ENCODE results near the gene TPK1.

TPK1 gene

DNA sequence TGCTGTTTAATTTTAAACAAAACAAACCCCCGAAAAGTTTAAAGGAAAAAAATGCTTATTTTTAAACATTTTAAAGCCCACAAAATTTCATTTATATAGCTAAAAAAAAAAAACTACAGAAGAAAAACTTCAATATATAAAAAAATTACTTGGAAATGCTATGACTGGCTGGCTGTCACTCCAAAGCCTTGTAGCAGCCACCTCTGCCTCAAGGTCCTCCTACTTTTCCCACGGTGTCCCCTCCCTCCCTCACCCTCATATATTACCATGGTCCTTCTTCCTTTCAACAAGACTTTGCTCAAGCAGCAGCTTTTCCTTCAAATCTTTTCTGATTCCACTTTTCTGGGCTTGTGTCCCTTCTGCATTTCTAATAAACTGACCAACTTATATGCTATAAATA is 122.0 kb downstream of the TPK1 start:
- no peak for DNase-seq

DNA sequence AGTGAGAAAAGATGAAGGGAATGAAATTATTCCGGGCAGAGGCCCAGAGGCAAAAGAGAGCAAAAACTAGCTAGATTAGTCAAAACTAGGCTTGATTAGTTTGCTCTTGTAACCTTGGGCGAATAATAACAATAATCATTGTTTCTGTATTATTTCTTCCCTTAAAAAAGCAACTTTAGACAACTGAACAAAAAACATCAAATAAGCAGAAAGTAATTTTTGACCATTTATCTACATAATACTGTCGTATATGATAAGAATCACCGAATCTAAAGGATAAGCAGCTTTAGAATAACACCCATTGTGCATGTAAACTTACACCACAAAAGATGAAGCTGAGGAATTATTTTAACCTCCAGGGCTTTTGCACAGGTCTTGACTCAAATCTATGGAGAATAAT is 125.1 kb downstream of the TPK1 start:
- DNase-seq = no peak

DNA sequence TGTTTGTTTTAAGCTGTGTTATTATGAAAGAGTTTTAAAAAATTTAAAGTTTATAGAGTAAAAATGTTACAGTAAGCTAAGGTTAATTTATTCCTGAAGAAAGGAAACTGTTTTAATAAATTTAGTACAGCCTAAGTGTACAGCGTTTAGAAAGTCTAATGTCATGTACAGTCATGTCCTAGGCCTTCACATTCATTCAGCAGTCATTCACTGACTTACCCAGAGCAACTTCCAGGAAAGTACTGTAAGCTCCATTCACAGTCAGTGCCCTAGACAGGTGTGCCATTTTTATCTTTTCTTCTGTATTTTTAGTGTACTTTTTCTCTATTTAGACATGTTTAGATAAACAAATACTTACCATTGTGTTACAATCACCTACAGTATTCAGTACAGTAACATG is 126.8 kb downstream of the TPK1 start:
- DNase-seq = no peak

DNA sequence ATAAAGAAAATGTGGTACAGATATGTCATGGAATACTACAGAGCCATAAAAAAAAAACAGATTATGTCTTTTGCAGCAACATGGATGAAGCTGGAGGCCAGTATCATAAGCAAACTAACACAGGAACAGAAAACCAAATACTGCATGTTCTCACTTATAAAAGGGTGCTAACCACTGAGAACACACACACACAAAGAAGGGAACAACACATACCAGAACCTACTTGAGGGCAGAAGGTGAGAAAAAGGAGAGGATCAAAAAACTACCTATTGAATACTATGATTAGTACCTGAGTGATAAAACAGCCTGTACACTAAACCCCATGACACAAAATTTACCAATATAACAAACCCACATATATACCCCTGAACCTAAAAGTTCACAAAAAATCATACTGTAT is 144.6 kb downstream of the TPK1 start:
- DNase-seq = no peak

DNA sequence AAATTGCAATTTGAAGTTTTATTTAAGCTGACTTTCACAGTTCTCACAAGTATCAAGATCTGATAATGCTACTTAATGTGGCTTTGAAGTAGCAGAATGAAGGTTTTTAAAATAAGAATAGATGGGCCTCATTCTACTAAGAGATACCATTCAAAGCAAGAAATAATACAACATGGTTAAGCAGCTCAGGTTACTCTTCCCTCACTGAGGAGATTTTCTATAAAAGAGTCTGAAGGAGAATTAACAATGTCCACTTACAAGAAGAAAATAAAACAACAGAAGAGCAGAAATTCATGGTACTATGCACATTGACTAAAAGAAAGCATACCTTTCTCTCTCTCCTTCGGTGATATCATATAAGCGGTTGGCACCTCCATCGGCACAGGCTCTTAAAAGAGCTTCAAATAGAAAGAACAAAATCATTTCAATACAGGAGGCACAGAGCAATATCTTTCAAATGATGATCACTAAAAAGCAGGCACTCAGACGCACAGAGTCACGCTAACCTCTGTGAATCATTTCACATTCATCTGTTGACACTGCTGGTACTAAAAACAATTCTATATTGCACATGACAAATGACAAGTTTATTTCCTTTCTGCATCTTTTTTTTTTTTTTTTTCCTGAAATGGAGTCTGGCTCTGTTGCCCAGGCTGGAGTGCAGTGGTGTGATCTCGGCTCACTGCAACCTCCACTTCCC is 153.1 kb downstream of the TPK1 start:
- no peak for DNase-seq

DNA sequence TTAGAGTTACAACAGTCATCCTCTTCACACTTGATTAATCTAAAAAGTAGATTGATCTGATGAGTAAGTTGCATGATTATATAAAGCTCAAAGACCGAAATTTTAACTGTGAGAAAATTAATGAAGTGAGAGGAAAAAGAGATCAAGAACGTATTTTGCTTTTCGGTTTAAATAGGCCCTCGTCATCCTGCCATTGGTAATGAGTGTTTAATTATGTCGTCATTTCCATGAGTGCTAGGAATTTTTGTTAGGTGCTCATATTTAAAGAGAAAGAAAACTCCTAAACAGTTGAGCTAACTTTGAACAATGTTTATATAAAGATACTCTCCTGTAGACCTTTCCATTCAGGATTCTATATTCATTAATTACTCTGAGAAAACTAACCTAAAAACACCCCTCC is 159.4 kb downstream of the TPK1 start:
- no peak for DNase-seq

DNA sequence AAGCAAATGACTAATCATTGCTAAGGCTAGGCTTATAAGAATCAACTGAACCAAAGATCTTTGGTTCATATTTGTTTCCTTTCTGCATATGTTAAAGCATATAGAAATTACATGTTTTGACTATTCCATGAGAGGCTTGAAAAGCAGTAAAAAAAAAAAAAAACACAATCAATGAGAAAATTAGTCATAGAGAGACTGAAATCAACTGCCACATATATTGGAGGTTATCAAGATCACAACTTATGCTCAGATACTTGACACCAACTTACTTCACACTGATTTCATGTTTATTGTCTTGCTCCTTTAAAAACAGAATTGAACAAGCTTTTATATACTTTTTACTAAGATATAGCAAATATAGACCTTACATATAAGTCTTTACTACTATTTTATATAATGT is 161.3 kb downstream of the TPK1 start:
- no peak for DNase-seq

DNA sequence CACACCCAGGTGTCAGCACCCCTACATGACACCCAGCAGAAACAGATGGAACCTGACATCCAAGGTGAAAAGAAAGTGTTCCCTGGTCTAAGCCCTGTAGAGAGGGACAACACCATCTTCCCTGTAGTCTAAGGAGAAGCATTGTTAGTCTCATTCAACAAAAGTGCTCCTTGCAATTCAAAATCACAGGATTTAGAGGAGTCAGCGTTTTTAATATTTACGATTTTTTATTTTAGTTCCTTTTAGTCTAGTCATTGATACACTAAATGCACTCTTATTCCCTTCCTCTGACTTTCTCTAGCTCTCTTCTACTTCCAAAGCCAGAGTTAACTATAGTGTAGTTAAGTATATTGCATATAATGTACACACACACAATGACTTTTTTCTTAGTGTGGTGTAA is 163.0 kb downstream of the TPK1 start:
- no peak for DNase-seq

DNA sequence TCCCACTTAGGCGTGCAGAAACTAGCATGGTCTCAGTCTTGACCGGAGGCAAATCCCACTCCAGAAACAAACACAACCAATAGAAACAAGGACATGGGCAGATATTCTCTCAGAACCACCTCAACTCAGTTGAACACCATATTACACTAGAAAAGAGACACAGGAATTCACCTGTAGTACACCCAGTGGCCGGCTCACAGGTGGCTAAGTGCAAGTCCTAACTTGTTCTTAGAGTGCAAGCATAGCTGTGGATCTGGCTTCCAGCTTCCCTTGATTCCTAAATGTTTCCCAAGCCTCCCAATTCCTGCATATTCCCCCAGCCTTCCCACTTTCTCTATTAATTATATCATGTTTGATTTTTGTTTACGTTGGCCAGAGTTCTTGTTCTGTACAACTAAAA is 164.4 kb downstream of the TPK1 start:
- DNase-seq = no peak

DNA sequence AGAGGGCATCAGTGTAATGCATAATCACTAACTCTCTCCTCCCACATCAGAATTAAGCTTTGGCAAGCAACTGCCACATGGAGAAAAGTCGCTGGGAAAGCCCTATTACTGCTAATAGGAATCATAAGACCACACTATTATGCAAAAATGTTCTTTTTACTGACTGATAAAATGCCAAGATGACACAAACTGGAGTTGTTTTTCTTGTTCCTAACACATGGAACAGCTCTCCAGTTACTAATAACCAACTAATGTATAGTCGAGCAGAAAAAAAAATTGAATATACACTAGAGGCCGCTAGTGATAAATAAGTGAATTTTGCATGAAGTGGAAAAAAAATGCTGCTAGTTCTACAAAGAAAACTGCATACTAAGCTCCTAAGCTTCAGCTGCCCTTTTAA is 165.6 kb downstream of the TPK1 start:
- no peak for DNase-seq

DNA sequence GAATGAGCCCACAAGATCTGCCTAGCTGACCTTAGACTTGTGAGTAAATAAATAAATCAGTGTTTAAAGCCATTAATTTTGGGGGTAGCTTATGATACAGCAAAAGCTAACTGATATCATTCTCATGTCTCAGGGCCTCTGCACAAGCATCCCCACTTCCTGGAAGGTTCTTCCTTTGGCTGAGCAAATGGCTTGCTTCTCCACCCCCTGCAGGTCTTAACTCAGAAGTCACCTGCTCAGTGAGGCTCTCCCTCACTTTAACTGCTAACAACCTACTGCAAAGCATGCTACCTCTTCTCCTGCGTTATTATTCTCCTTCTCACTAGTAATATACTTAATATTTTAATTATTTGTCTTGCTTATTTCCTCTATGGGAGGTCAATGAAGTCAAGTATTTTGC is 167.3 kb downstream of the TPK1 start:
- DNase-seq = no peak

DNA sequence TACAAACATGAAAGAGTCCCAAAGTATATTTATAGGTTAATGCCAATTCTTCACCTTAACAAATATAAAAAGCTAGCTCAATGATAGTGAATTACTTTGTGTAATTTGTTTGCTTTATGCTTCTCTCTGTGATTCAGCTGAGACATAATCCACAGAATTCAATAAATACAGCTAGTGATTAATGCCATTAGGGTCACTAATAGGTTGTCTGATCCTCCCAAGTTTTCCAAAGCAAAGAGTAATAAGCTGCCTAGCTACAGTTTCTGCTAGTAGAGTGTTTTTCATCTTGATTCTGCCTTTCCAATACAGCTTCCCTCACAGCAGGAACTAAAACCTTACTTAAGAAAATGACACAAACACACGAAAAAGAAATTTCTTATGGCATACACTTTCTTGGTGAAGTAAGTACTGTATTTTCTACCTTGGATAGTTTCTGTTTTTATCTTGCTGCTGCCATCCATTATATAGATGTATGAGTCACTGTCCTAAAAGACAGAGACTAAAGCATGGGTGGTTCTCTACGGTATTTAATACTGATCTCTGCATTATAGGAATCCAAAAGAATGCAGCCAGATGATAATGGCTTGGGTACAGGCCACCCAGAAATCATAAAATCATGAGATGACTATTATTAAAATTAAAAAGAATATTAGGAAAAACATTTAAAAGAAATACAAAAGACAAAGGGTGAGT is 170.0 kb downstream of the TPK1 start:
- no peak for DNase-seq

DNA sequence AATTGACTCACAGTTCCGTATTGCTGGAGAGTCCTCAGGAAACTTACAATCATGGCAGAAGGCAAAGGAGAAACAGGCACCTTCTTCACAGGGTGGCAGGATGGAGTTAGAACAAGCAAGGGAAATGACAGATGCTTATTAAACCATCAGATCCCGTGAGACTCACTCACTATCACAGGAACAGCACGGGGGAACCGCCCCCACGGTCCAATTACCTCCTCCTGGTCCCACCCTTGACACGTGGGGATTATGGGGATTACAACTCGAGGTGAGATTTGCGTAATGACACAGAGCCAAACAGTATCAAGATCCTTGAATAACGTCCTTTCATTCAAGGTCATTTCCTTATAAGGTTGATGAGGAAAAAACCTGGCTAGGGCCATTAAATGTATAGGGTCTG is 176.6 kb downstream of the TPK1 start:
- no peak for DNase-seq

DNA sequence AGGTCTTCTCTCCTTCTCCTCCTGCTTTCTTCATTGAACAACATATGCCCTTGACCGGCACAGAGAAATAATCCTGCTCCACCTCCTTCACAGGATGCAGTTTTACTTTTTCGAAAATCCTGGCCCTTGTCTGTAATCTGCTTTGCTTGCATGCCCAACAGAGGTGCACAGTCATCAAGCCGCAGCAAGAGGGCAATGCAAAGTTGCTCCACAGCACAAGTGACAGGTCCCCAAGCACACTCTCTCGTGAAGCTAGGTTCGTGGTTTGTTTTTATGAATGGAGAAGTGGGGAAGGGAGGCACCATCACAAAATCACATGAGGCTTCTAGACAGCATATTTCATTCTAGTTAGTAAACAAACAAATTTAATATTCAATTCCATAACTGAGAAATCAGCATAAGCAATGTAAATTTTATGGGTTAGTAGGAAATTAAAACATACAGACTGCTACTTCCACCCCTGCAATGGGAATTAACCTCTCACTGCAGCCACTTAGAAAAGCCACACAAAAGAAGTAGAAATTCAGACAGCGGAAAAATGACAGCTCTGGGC is 178.8 kb downstream of the TPK1 start:
- no peak for DNase-seq

DNA sequence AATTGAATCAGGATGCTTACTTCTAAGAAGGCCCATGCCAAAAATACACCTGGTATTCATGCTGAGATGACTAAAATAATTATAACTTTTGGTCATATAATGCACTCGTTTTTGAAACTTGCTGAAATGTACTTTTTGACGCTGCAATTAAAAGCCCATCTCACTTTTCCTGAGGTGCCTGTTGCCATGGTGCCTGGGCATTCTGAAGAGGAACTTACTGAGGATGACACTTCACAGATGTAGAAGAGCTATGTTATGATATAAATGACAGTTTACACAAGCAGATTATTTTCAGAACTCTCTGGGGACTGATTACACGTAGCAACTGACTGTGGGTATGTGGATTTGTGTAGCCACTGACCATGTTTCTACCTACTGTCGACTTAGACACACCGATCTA is 182.4 kb downstream of the TPK1 start:
- DNase-seq = no peak

DNA sequence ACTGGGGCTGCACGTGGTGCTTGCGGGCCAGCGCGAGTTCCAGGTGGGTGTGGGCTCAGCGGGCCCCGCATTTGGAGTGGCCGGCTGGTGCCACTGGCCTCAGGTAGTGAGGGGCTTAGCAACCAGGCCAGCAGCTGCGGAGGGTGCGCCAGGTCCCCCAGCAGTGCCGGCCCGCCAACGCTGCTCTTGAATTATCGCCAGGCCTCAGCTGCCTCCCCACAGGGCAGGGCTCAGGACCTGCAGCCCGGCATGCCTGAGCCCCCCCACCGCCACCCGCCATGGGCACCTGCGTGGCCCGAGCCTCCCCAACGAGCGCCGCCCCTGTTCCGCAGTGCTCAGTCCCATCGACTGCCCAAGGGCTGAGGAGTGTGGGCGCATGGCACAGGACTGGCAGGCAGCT is 185.4 kb downstream of the TPK1 start:
- DNase-seq = no peak

DNA sequence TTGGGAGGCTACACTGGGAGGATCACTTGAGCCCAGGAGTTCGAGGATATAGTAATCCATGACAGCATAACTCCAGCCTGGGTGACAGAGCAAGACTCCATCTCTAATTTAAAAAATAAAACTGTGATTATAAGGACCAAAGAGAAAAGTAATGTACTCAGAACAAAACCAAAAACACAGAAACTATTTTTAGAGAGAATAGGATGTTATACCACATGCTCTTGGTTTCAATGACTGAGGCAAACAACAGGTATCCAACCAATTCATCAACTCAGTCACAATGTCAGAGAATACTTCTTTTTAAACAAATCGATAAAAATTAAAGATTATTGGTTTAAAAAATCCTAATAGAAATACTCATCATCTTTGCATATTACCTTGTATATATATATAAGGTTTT is 186.7 kb downstream of the TPK1 start:
- no peak for DNase-seq

DNA sequence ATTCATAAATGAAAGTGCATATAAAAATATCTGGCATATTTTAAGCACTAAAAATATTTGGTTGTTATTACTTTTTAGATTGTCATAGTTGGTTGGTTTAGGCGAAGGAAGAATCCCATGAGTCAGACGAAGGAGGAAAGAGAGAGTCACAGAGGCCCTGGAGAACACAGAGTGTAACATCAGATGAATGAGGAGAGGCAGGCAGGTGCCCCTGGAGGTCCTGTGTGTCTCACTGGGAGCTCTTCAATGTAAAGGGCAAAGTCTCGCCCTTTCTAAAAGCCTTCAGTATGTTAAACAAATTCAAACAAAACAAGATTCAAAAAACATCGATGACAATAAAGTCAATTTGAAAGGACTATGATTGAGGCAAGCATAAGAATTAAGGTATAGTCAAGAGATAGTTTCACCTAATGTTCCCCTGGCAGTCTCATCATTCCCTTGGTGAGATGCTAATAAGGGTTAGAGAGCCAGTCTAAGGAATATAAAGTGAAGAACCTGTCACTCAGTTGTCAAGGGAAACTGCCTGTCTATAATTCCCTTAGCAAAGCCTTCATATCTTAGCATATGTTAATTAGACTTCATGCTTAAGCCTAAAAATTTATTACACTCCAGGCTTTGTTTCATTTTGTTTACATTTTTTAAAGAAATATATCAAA is 194.3 kb downstream of the TPK1 start:
- DNase-seq = no peak

DNA sequence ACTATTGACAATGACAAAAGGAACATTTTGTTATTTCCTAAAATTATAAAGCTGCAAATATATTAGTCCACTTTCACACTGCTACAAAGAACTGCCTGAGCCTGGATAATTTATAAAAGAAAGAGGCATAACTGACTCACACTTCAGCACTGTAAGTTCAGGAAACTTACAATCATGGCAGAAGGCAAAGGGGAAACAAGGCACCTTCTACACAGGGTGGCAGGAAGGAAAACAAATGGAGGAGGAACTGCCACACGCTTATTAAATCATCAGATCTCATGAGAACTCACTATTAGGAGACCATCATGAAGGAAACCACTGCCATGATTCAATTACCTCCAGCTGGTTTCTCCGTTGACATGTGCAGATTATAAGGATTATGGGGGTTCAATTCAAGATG is 203.1 kb downstream of the TPK1 start:
- no peak for DNase-seq

DNA sequence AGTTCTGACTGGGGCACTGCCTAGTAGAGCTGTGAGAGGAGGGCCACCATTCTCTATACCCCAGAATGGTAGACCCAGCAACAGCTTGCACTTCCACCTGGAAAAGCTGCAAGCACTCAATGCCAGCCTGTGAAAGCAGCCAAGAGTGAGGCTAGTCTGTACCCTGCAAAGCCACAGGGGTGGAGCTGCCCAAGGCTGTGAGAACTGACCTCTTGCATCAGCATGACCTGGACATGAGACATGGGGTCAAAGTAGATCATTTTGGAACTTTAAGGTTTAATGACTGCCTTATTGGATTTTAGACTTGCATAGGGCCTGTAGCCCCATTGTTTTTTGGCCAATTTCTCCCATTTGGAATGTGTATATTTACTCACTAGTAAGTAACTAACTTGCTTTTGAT is 206.3 kb downstream of the TPK1 start:
- DNase-seq = no peak

DNA sequence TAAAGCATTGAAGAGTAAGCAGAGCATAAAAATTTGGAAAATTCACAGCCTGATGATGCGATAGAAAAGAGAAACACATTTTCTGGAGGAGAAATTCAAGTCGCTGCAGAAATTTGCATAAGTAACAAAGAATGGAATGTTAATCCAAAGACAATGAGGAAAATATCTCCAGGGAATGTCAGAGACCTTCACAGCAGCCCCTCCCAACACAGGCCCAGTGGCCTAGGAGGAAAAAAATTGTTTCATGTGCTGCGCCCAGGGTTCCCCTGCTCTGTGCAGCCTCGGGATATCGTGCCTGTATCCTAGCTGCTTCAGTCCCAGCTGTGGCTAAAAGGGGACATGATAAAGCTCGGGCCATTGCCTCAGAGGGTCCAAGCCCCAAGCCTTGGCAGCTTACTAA is 206.8 kb downstream of the TPK1 start:
- no peak for DNase-seq

DNA sequence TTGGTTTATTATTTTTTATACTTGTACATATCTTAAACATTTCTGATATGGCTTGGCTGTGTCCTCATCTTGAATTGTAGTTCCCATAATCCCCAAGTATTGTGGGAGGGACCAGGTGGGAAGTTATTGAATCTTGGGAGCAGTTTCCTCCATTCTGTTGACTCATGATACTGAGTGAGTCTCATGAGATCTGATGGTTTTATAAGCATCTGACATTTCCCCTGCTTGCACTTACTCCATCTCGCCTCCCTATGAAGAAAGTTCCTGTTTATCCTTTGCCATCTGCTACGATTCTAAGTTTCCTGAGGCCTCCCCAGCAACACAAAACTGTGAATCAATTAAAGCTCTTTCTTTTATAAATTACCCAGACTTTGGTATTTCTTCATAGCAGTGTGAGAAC is 207.7 kb downstream of the TPK1 start:
- no peak for DNase-seq

DNA sequence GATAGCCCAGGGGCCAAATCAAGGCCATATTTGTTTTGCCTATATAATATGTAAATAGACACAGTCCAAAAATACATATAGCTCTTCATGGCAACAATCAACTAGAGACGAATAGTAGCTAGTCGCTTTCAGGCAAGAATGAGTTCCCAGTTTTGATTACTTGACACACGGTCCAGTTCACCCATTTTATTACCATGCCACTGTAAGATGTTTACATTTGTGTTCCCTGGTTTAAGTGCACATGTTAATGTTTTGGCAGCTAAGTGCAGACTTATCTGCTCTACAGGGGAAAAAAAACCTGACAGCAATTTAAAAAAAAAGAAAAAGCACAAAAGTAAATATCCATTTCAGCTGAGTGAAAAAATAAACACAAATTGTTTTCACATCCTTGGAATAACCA is 213.1 kb downstream of the TPK1 start:
- DNase-seq = no peak

DNA sequence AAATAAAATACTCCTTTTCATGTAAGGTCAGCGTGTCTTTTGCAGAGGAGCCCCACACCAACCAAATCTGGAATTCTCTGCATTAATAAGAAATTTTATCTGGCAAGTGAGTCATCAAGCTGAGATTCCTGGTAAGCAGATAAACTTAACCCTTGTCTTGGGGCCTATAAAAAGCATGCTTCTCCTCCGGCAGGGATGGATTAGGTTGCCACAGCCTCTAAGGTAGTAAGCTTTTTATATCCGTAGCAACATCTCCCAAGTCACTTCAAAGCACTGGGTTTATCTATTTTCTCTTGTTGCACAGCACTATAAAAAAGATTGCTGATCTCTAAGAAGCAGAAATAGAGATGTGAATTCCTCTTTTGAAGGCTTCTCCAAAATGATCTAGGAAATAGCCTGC is 229.6 kb downstream of the TPK1 start:
- DNase-seq = no peak
